Type B pancreatic cell (in vitro differentiated cells): ENCODE measurements around the gene ROPN1L. TPM values are rescaled to one million over a fixed set of nuclear protein-coding genes. Genes with fewer than 3 reads are reported as not detected.

Source experiments
- DNase-seq: peaks from one replicate; pipeline ENCODE4 v3.0.0; 2021; ENCODE audit warnings: mixed read lengths; ENCODE audit not compliant: unreplicated experiment; ENCODE audit errors: extremely low spot score
- H3K27ac Mint-ChIP-seq: 2 replicates; pipeline ENCODE4 v1.8.0; 2021; ENCODE audit warnings: mild to moderate bottlenecking, mixed read lengths
- H3K27me3 Mint-ChIP-seq: 2 replicates; pipeline ENCODE4 v1.8.0; 2021; ENCODE audit warnings: mixed read lengths
- H3K36me3 Mint-ChIP-seq: 2 replicates; pipeline ENCODE4 v1.8.0; 2021; ENCODE audit warnings: mixed read lengths
- H3K4me1 Mint-ChIP-seq: one replicate; pipeline ENCODE4 v1.8.0; 2021; ENCODE audit warnings: mixed read lengths; ENCODE audit not compliant: unreplicated experiment
- H3K4me3 Mint-ChIP-seq: 2 replicates; pipeline ENCODE4 v1.8.0; 2021; ENCODE audit warnings: mild to moderate bottlenecking, mixed read lengths
- H3K9me3 Mint-ChIP-seq: 2 replicates; pipeline ENCODE4 v1.8.0; 2021; ENCODE audit warnings: mixed read lengths
- total RNA-seq: library from RNA; stranded (reverse); gene quantifications from 2 replicates; pipeline ENCODE4 v1.2.1, GENCODE V29; 2021; ENCODE audit warnings: low replicate concordance
- TF ChIP-seq, protein P1 (sequence below): fragments of 200-600 bp; sonication (generic); conservative IDR thresholded peaks from 2 replicates; pipeline ENCODE4 v1.5.0; 2021; ENCODE audit warnings: antibody characterized with exemption, mild to moderate bottlenecking

ROPN1L gene
- total RNA-seq, 1 donor from 2014 or later: 2.0 TPM

DNA sequence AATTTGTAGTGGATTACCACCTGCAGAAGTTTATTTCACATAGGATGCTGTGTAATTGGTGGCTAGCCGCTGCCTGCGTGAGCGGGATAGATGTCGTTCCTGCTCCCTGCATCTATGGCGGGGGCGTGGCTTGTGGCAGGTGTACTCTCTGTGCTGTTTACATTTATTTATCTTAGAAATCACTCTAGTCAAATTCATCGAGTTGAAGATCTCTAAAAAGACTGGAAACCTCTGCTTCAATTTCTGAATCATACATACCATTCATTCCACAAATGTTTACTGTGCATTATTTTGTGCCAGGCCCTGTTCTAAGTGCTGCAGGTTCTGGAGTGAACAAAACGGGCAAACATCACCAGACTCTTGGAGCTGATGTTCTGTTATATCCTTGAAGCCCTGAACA is 11.9 kb downstream of the ROPN1L start:
- no peak for DNase-seq
- TF ChIP-seq, protein P1, sequence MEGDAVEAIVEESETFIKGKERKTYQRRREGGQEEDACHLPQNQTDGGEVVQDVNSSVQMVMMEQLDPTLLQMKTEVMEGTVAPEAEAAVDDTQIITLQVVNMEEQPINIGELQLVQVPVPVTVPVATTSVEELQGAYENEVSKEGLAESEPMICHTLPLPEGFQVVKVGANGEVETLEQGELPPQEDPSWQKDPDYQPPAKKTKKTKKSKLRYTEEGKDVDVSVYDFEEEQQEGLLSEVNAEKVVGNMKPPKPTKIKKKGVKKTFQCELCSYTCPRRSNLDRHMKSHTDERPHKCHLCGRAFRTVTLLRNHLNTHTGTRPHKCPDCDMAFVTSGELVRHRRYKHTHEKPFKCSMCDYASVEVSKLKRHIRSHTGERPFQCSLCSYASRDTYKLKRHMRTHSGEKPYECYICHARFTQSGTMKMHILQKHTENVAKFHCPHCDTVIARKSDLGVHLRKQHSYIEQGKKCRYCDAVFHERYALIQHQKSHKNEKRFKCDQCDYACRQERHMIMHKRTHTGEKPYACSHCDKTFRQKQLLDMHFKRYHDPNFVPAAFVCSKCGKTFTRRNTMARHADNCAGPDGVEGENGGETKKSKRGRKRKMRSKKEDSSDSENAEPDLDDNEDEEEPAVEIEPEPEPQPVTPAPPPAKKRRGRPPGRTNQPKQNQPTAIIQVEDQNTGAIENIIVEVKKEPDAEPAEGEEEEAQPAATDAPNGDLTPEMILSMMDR: no peak
- Mint-ChIP-seq H3K4me1 (peaks cover 11% of the 10 kb centered on the region), H3K27ac (no peak overlapping the region), H3K36me3 (no peaks in the 10 kb centered on the region), H3K4me3 (no peak overlapping the region), H3K9me3 (no peaks in the 10 kb centered on the region), H3K27me3 (peaks cover 6% of the 10 kb centered on the region)

DNA sequence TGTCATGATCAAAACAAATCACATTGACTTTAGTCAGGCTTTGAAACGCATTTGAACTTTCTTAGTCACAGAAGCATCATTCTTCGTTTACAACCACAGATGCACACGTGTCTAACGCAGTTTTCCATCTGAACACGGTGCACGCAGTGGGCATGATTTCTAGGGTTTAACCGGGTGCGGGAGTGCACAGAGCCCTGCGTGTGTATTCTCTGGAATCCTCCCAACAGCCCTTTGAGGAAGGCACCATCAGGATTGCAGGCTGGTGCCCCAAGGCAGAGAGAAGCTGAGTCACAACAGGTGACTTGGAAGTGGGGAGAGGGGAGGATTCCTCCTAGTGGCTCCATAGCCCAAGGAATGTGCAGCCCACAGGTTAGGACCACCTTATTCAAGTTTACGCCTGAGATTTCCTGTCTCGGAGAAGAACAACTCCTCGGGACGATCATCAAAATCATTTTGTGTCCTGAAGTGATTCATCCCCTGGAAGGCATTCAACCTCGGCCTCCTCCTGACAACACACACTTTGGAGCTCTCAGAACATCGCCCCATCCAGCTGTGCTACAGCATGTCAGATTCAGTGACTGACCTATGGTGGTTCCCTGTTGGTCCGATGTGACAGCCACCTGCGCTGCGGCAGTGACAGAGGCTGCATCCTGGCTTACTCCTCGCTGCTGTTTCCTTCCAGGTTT is 13.1 kb downstream of the ROPN1L start:
- Mint-ChIP-seq H3K27ac (no peak overlapping the region), H3K36me3 (no peaks in the 10 kb centered on the region), H3K9me3 (no peaks in the 10 kb centered on the region), H3K4me3 (no peak overlapping the region), H3K4me1 (peaks cover 11% of the 10 kb centered on the region), H3K27me3 (peaks cover 6% of the 10 kb centered on the region)
- no peak for DNase-seq
- TF ChIP-seq, protein P1: no peak

DNA sequence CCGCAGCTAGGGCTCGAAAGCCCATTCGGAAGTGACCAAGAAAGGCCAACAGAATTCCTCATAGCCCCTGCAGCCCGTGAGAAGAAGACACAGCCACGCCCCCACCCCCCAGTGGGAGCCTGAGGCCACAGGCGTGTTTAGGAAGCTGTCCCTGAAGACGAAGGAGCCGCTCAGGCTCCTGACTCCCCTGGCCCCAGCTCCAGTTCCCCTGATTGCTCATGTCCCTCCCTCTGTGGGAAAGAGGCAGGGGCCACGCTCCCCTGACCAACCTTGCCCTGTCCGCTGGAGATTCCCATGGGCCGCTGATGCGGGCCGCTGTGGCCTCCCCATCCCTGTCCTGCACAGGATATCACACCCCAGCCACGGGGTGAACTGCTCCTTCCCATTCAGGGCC is 13.6 kb downstream of the ROPN1L start:
- H3K36me3 Mint-ChIP-seq: no peaks in the 10 kb centered on the region
- H3K4me3 Mint-ChIP-seq: no peak overlapping the region
- no peaks in the 10 kb centered on the region for H3K9me3 Mint-ChIP-seq
- TF ChIP-seq, protein P1: no peak
- peaks cover 6% of the 10 kb centered on the region for H3K27me3 Mint-ChIP-seq
- DNase-seq: no peak
- no peak overlapping the region for H3K27ac Mint-ChIP-seq
- H3K4me1 Mint-ChIP-seq: peaks cover 11% of the 10 kb centered on the region

DNA sequence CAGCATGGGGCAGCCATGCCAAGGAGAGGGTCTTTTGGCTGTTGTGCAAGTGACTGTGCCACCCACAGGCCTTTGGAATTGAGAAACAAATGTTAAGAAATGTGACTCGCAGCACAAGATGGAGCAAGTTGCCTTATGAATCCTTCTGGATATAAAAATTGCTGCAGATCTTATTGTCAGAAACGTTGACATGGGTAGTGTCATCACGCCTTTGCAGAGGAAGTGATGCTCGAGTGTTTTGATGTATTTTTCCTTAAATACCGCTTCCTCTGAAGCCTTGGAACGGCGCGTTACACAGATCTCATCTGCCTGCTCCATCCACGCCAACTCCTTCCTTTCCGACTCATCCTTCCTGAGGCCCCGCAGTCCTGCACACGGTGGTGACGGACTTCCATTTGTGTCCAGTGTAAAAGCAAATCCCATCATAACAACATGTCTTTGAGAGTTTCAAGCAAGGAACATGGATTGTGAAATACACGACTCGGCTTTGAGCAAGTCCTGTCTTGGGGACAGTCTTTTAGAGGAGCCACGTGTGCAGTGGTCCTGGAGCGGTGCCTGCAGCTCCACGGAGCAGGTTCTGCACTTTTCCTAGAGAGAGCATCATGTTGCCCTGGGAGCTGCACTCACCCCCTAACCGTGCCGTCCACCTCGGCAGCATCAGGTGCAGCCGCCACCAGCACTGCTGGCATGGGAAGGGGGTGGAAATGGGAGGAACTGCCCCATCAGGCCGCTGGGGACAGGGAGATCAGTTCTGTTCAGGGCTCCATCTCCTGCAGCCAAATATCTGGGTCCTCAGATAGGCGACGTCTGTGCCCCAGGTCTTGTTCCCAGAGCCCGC is 15.1 kb downstream of the ROPN1L start:
- no peak for DNase-seq
- TF ChIP-seq, protein P1: no peak
- peaks cover 6% of the 10 kb centered on the region for H3K27me3 Mint-ChIP-seq
- no peak overlapping the region for H3K4me3 Mint-ChIP-seq
- H3K9me3 Mint-ChIP-seq: no peaks in the 10 kb centered on the region
- H3K36me3 Mint-ChIP-seq: no peaks in the 10 kb centered on the region
- no peak overlapping the region for H3K27ac Mint-ChIP-seq
- peaks cover 11% of the 10 kb centered on the region for H3K4me1 Mint-ChIP-seq

DNA sequence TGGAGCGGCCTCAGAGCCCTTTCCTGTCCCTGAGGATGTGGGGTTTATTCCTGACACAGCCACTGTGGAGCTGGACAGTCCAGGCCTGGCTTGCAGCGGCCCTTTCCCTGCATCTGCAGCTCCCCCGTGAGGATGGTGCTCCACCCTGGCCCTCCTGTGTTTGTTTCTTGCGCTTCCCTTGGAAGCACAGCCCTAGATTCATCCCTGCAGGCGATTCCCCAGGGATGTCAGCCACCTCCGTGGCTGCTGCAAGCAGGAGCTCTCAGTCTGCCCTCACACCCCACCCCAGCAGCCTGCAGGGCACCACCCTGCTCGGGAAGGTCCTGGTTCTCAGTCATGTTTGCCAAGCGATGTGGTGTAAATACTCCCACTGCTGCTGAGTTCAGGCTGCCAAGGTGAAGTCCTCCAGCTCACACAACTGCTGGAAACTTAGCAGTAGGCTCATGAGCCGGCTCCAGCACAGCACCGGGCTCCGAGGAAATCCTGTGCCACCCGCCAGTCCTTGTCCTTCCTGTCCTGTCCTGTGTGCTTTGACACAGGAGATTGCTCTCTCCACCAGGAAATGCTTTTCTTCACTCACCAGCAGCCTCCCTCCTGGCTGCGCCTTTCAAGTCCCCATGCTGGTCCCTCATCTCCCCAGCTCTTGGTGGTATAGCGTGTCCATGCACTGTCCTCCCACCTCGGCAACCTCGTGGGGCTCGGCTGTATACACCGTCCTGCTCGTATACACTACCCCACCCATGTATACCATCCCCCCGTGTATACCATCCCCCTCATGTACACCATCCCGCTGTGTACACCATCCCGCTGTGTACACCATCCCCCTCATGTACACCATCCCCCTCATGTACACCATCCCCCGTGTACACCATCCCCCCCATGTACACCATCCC is 16.2 kb downstream of the ROPN1L start:
- Mint-ChIP-seq H3K27ac (no peak overlapping the region), H3K4me1 (peaks cover 11% of the 10 kb centered on the region), H3K9me3 (no peaks in the 10 kb centered on the region), H3K27me3 (peaks cover 6% of the 10 kb centered on the region), H3K36me3 (no peaks in the 10 kb centered on the region), H3K4me3 (no peak overlapping the region)
- DNase-seq: no peak
- TF ChIP-seq, protein P1: no peak
